Measurements from ENCODE around the gene DMAC2.

- TF ChIP-seq POLR2A (IDR thresholded peaks at IDR 0.05) (no peak), CTCF (IDR thresholded peaks at IDR 0.05) (peak in 1 of 6 experiments; percentile 7)
Measured at GRCh38 chr19:41427647-41428480, 11.8 kb downstream of the DMAC2 start.
